Globus pallidus (tissue), 1 donor: Measurements from ENCODE around the gene ZNF497.
"Not testable (repeated sequence)": the region's sequence is repeated elsewhere in the genome, so short reads cannot be mapped to it uniquely, and the experiment has no call there.

ENCODE experiments used
- DNase-seq: peaks from one replicate; pipeline ENCODE4 v3.0.0-alpha.2; 2015; ENCODE audit warnings: low spot score

The ZNF497 gene

GRCh38 chr19:58310685-58311084, 51.9 kb downstream of the ZNF497 start:
- not testable (repeated sequence) for DNase-seq

- no peak for DNase-seq
Observed at GRCh38 chr19:58307736-58308135, 54.8 kb downstream of the ZNF497 start.

- DNase-seq: no peak
Observed at GRCh38 chr19:58305932-58306323, 56.6 kb downstream of the ZNF497 start.

- DNase-seq: peak; percentile 97
Observed at GRCh38 chr19:58305065-58305931, 57.3 kb downstream of the ZNF497 start, which contains the start of gene ERVK3-1. TSS of gene ERVK3-1 (plus strand) at chr19:58305377. CDS start at chr19:58312169, 6,792 bp downstream.

DNA sequence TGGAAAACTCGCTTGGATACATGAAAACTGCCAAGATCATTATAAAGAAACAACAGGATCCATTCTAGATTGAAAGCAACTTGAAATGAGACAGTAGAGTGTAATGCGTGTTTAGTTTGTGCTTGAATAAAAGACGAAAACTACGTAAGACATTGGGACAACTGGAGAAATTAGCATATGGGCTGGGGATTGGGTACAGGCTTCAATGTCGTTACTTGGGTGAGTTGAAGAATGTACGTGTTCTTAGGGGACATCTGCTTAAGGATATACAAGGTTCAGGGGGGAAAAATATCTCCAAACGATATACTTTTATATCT, 57.8 kb downstream of the ZNF497 start:
- no peak for DNase-seq
